H1 (cell line): ENCODE data around the gene KRTAP5-8. TPM values are rescaled to one million over a fixed set of nuclear protein-coding genes. Genes with fewer than 3 reads are reported as not detected.

Experiments
- RAD21 ChIP-seq, 2 experiments: IDR thresholded peaks in 1 of 2; conservative IDR thresholded peaks in 1 of 2; 2 replicates each; pipeline ENCODE4 v1.6.1; 2011; ENCODE audit warnings: low read depth in 2 of 2, low read length in 2 of 2, improper control_type of control experiment in 1 of 2, inconsistent platforms in 1 of 2, mild to moderate bottlenecking in 1 of 2, moderate library complexity in 1 of 2
- polyA plus RNA-seq, 7 experiments: library from polyadenylated mRNA; depleted of rRNA in 3 of 7; stranded (reverse) in 5 of 7; unstranded in 2 of 7; fragments of >200 nt in 5 of 7; fragments of 200-250 nt in 2 of 7; gene quantifications; 1 replicate in 5 of 7; 2 replicates in 1 of 7; 4 replicates in 1 of 7; pipeline versions ENCODE4 v1.2.1 to v1.2.3, GENCODE V29; 2011 to 2013; ENCODE audit warnings: missing spikeins in 2 of 7, mixed read lengths in 2 of 7
- total RNA-seq: library from RNA; stranded (reverse); fragmentation: NEBNext Ultra II Directional; extraction: Animal tissue kit (Norgen Biotek cat#: 25700); gene quantifications from 2 replicates; pipeline ENCODE4 v1.2.1, GENCODE V29; 2021

The KRTAP5-8 gene
- total and polyA plus RNA-seq, 2 of the 8 experiments (the other 6 are each of a cell fraction or from before 2014, with no cell fraction given) = not detected

DNA sequence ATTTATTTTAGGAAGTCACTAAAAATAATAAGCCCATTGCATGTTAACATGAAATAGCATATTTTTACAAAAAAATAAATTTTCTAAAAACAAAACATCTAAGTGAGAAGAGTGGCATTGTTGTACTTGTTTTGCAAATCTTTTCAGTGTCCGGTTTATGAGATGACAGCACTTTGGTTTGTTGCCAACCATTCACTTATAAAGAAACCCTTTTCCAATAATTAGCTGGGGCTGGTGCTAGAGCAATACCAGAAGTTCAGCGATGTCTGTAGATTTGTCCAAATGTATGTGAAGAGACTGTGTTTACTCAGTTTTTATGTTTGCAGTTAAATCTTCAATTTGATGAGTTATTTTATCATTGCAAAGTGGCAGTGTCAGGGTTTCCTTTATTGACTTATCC lies 32.8 kb upstream of the KRTAP5-8 start (continued):
- TF ChIP-seq RAD21 (IDR thresholded peaks at IDR 0.05 in 1 of 2, conservative IDR thresholded peaks at IDR 0.05 in 1 of 2; ENCODE audit: low read depth in 2 of 2, low read length in 2 of 2) = no peak
